Large intestine (tissue), 3 donors: ENCODE results near the gene PTTG2. TPM values are rescaled to one million over a fixed set of nuclear protein-coding genes. Genes with fewer than 3 reads are reported as not detected.
"Not testable (repeated sequence)": the region's sequence is repeated elsewhere in the genome, so short reads cannot be mapped to it uniquely, and the experiment has no call there.

Experiments
- DNase-seq, 2 donors: peaks; one replicate each; pipeline versions ENCODE4 v3.0.0 to v3.0.0-alpha.2; 2013
- H3K27ac ChIP-seq: one replicate; pipeline ENCODE4 v1.5.1; 2013; ENCODE audit warnings: low read length
- H3K27me3 ChIP-seq: 2 replicates; pipeline ENCODE4 v1.6.1; 2013; ENCODE audit warnings: low read length; ENCODE audit not compliant: control insufficient read depth, insufficient read depth
- H3K36me3 ChIP-seq: 2 replicates; pipeline ENCODE4 v1.6.1; 2013; ENCODE audit warnings: low read length; ENCODE audit not compliant: control insufficient read depth, insufficient read depth
- H3K4me1 ChIP-seq: one replicate; pipeline ENCODE4 v1.6.1; 2013; ENCODE audit warnings: low read length; ENCODE audit not compliant: control insufficient read depth, insufficient read depth
- H3K4me3 ChIP-seq: one replicate; pipeline ENCODE4 v1.5.1; 2013; ENCODE audit warnings: low read length
- H3K9me3 ChIP-seq: one replicate; pipeline ENCODE4 v1.6.1; 2013; ENCODE audit warnings: mild to moderate bottlenecking, low read depth, low read length, moderate library complexity; ENCODE audit not compliant: control insufficient read depth
- WGBS: methylation state at CpG from one replicate; pipeline ENCODE4 v1.1.5; 2013; ENCODE audit warnings: low lambda C conversion rate; ENCODE audit not compliant: insufficient coverage; 5-methylcytosine and 5-hydroxymethylcytosine counted together
- polyA plus RNA-seq: library from polyadenylated mRNA; unstranded; fragments of 120-200 nt; gene quantifications from one replicate; pipeline ENCODE4 v1.2.1, GENCODE V29; 2013

PTTG2 gene
- polyA plus RNA-seq, 1 donor: 0.07 TPM

GRCh38 chr4:37973441-37973840 lies 13.2 kb downstream of the PTTG2 start:
- H3K4me1 ChIP-seq: peaks cover 13% of the 10 kb centered on the region
- DNase-seq: no peak
- WGBS: 100% methylated on average over 1 of the region's 3 CpGs

GRCh38 chr4:37975321-37975822 lies 15.2 kb downstream of the PTTG2 start:
- not testable (repeated sequence) for H3K4me3 ChIP-seq, H3K27me3 ChIP-seq, H3K36me3 ChIP-seq, H3K27ac ChIP-seq, DNase-seq, H3K9me3 ChIP-seq
- H3K4me1 ChIP-seq: peaks cover 21% of the 10 kb centered on the region
- no CpG with 5 or more reads among the region's 13 CpGs for WGBS

More at GRCh38 chr4:37973441-37973840, 13.2 kb downstream of the PTTG2 start:
- Histone ChIP-seq H3K27me3 (no peaks in the 10 kb centered on the region), H3K27ac (no peak overlapping the region), H3K4me3 (no peak overlapping the region), H3K36me3 (no peaks in the 10 kb centered on the region), H3K9me3 (no peaks in the 10 kb centered on the region)

GRCh38 chr4:37976507-37976906 lies 16.3 kb downstream of the PTTG2 start:
- Histone ChIP-seq H3K27ac (peak overlapping the region; percentile 97), H3K27me3 (no peaks in the 10 kb centered on the region), H3K9me3 (no peaks in the 10 kb centered on the region), H3K36me3 (no peaks in the 10 kb centered on the region), H3K4me3 (peak overlapping the region; percentile 49), H3K4me1 (peaks cover 21% of the 10 kb centered on the region)
- WGBS: no CpG with 5 or more reads among the region's 3 CpGs
- DNase-seq: peak; percentile 84 to 93

- H3K4me1 ChIP-seq: peaks cover 21% of the 10 kb centered on the region
- peak; percentile 72 to 85 for DNase-seq
- WGBS: no CpG with 5 or more reads among the region's 50 CpGs
- peak overlapping the region; percentile 64 for H3K4me3 ChIP-seq
- no peaks in the 10 kb centered on the region for H3K9me3 ChIP-seq
- no peaks in the 10 kb centered on the region for H3K27me3 ChIP-seq
- H3K27ac ChIP-seq: peak overlapping the region; percentile 97
- H3K36me3 ChIP-seq: no peaks in the 10 kb centered on the region
Observed at GRCh38 chr4:37976991-37977470, 16.8 kb downstream of the PTTG2 start.

GRCh38 chr4:37977471-37978247 lies 17.5 kb downstream of the PTTG2 start:
- H3K4me3 ChIP-seq: peak overlapping the region; percentile 64
- no peaks in the 10 kb centered on the region for H3K36me3 ChIP-seq
- DNase-seq: peak; percentile 72 to 83
- H3K27ac ChIP-seq: peak overlapping the region; percentile 91
- peaks cover 21% of the 10 kb centered on the region for H3K4me1 ChIP-seq
- no CpG with 5 or more reads among the region's 74 CpGs for WGBS
- no peaks in the 10 kb centered on the region for H3K27me3 ChIP-seq
- H3K9me3 ChIP-seq: no peaks in the 10 kb centered on the region

- peaks cover 21% of the 10 kb centered on the region for H3K4me1 ChIP-seq
- no peaks in the 10 kb centered on the region for H3K9me3 ChIP-seq
Observed at GRCh38 chr4:37978248-37978924, 18.2 kb downstream of the PTTG2 start.

GRCh38 chr4:37980246-37980645 lies 20.0 kb downstream of the PTTG2 start:
- DNase-seq: no peak
- Histone ChIP-seq H3K4me1 (peaks cover 21% of the 10 kb centered on the region), H3K27ac (no peak overlapping the region), H3K36me3 (no peaks in the 10 kb centered on the region), H3K4me3 (no peak overlapping the region), H3K27me3 (no peaks in the 10 kb centered on the region), H3K9me3 (no peaks in the 10 kb centered on the region)
- WGBS: no CpG with 5 or more reads among the region's 1 CpG

More at GRCh38 chr4:37978248-37978924, 18.2 kb downstream of the PTTG2 start:
- peak overlapping the region; percentile 91 for H3K27ac ChIP-seq
- peak overlapping the region; percentile 64 for H3K4me3 ChIP-seq
- no peak for DNase-seq
- no peaks in the 10 kb centered on the region for H3K27me3 ChIP-seq
- no peaks in the 10 kb centered on the region for H3K36me3 ChIP-seq
- WGBS: 92% methylated on average over 3 of the region's 11 CpGs

- 58% methylated on average over 2 of the region's 4 CpGs for WGBS
- no peaks in the 10 kb centered on the region for H3K9me3 ChIP-seq
- peaks cover 14% of the 10 kb centered on the region for H3K4me1 ChIP-seq
- H3K36me3 ChIP-seq: no peaks in the 10 kb centered on the region
- DNase-seq: no peak
- H3K27ac ChIP-seq: no peak overlapping the region
- H3K27me3 ChIP-seq: no peaks in the 10 kb centered on the region
- no peak overlapping the region for H3K4me3 ChIP-seq
Observed at GRCh38 chr4:37981425-37981824, 21.2 kb downstream of the PTTG2 start.

- no peaks in the 10 kb centered on the region for H3K36me3 ChIP-seq
- no CpG with 5 or more reads among the region's 7 CpGs for WGBS
- DNase-seq: no peak
- no peaks in the 10 kb centered on the region for H3K27me3 ChIP-seq
- no peaks in the 10 kb centered on the region for H3K9me3 ChIP-seq
- H3K4me1 ChIP-seq: peaks cover 9% of the 10 kb centered on the region
- H3K27ac ChIP-seq: no peak overlapping the region
- no peak overlapping the region for H3K4me3 ChIP-seq
Observed at GRCh38 chr4:37981844-37982720, 21.9 kb downstream of the PTTG2 start.

GRCh38 chr4:37982736-37983135 lies 22.5 kb downstream of the PTTG2 start:
- DNase-seq: no peak
- no peaks in the 10 kb centered on the region for H3K9me3 ChIP-seq
- H3K4me3 ChIP-seq: no peak overlapping the region
- no peaks in the 10 kb centered on the region for H3K36me3 ChIP-seq
- WGBS: no CpG with 5 or more reads among the region's 5 CpGs
- H3K4me1 ChIP-seq: peaks cover 9% of the 10 kb centered on the region
- no peaks in the 10 kb centered on the region for H3K27me3 ChIP-seq
- no peak overlapping the region for H3K27ac ChIP-seq
